Liver (tissue), 3 donors: ENCODE results near the gene ANKRD27.

Experiments used
- ATF3 ChIP-seq: IDR thresholded peaks from 2 replicates; pipeline ENCODE4 v1.6.1; 2016; ENCODE audit warnings: antibody characterized with exemption
- CTCF ChIP-seq: fragments of 150-350 bp; IDR thresholded peaks from 2 replicates; pipeline ENCODE4 v1.5.1; 2017; ENCODE audit warnings: improper control_type of control experiment, low read depth, low read length; ENCODE audit not compliant: missing input control
- FOXA1 ChIP-seq: IDR thresholded peaks from 2 replicates; pipeline ENCODE4 v1.6.1; 2016; ENCODE audit warnings: antibody characterized with exemption
- GABPA ChIP-seq, 2 donors: IDR thresholded peaks in 1 of 2; conservative IDR thresholded peaks in 1 of 2; 2 replicates each; pipeline ENCODE4 v1.6.1; 2016; ENCODE audit warnings: antibody characterized with exemption in 2 of 2, mild to moderate bottlenecking in 1 of 2, moderate library complexity in 1 of 2
- HNF4A ChIP-seq, 2 donors: conservative IDR thresholded peaks; 2 replicates each; pipeline ENCODE4 v1.6.1; 2016; ENCODE audit warnings: antibody characterized with exemption in 2 of 2, mild to moderate bottlenecking in 2 of 2
- JUND ChIP-seq, 2 donors: IDR thresholded peaks; 2 replicates each; pipeline ENCODE4 v1.6.1; 2016; ENCODE audit warnings: antibody characterized with exemption in 2 of 2
- MAX ChIP-seq: IDR thresholded peaks from 2 replicates; pipeline ENCODE4 v1.6.1; 2016; ENCODE audit warnings: antibody characterized with exemption
- RAD21 ChIP-seq, 2 donors: IDR thresholded peaks; 2 replicates each; pipeline ENCODE4 v1.6.1; 2016; ENCODE audit warnings: antibody characterized with exemption in 2 of 2, mild to moderate bottlenecking in 2 of 2
- REST ChIP-seq: IDR thresholded peaks from 2 replicates; pipeline ENCODE4 v1.6.1; 2016; ENCODE audit warnings: antibody characterized with exemption, mild to moderate bottlenecking
- RXRA ChIP-seq, 2 donors: IDR thresholded peaks; 2 replicates each; pipeline ENCODE4 v1.6.1; 2017 to 2018; ENCODE audit warnings: antibody characterized with exemption in 2 of 2, mild to moderate bottlenecking in 1 of 2
- SP1 ChIP-seq: IDR thresholded peaks from 2 replicates; pipeline ENCODE4 v1.6.1; 2018; ENCODE audit warnings: antibody characterized with exemption, mild to moderate bottlenecking
- TAF1 ChIP-seq: conservative IDR thresholded peaks from 2 replicates; pipeline ENCODE4 v1.6.1; 2016; ENCODE audit warnings: antibody characterized with exemption, mild to moderate bottlenecking
- YY1 ChIP-seq: IDR thresholded peaks from 2 replicates; pipeline ENCODE4 v1.6.1; 2016; ENCODE audit warnings: antibody characterized with exemption, mild to moderate bottlenecking
- ZBTB33 ChIP-seq: IDR thresholded peaks from 2 replicates; pipeline ENCODE4 v1.6.1; 2016; ENCODE audit warnings: antibody characterized with exemption
- donor health status: healthy.
- donor health status: healthy.

GRCh38 chr19:32687681-32688080 is 12.7 kb upstream of the ANKRD27 start:
- no peak for TF ChIP-seq REST
- TF ChIP-seq CTCF, result no peak
- no peak for TF ChIP-seq RAD21 (IDR thresholded peaks at IDR 0.05)
- no peak for TF ChIP-seq RXRA (IDR thresholded peaks at IDR 0.05)
- no peak for TF ChIP-seq SP1
- no peak for TF ChIP-seq JUND (IDR thresholded peaks at IDR 0.05)
- TF ChIP-seq FOXA1, result no peak
- no peak for TF ChIP-seq TAF1
- TF ChIP-seq ATF3, result no peak
- no peak for TF ChIP-seq YY1
- no peak for TF ChIP-seq ZBTB33
- no peak for TF ChIP-seq HNF4A (conservative IDR thresholded peaks at IDR 0.05)
- TF ChIP-seq MAX, result no peak
- TF ChIP-seq GABPA (IDR thresholded peaks at IDR 0.05 in 1 of 2, conservative IDR thresholded peaks at IDR 0.05 in 1 of 2), result no peak
